ENCODE data around the gene CYP26A1.

CYP26A1 gene

GRCh38 chr10:93064874-93065660, 8.6 kb upstream of the CYP26A1 start:
- no peak for DNase-seq (ENCODE audit: low read depth)

- no peak for DNase-seq (ENCODE audit: low read depth)
Measured at GRCh38 chr10:93065675-93066543, 7.8 kb upstream of the CYP26A1 start.

- DNase-seq (ENCODE audit: low read depth): no peak
Measured at GRCh38 chr10:93066544-93066913, 7.2 kb upstream of the CYP26A1 start.

- DNase-seq (ENCODE audit: low read depth): no peak
Measured at GRCh38 chr10:93067443-93068365, 6.0 kb upstream of the CYP26A1 start.

- no peak for DNase-seq (ENCODE audit: low read depth)
Measured at GRCh38 chr10:93068411-93069244, 5.1 kb upstream of the CYP26A1 start.

- DNase-seq (ENCODE audit: low read depth): no peak
Measured at GRCh38 chr10:93069245-93069561, 4.5 kb upstream of the CYP26A1 start.

- DNase-seq (ENCODE audit: low read depth): no peak
Measured at GRCh38 chr10:93070378-93071176, 3.1 kb upstream of the CYP26A1 start.

GRCh38 chr10:93071177-93071472, 2.6 kb upstream of the CYP26A1 start:
- DNase-seq (ENCODE audit: low read depth): no peak

- no peak for DNase-seq (ENCODE audit: low read depth)
Measured at GRCh38 chr10:93071674-93072224, 1.9 kb upstream of the CYP26A1 start.

GRCh38 chr10:93072225-93072712, 1.4 kb upstream of the CYP26A1 start:
- no peak for DNase-seq (ENCODE audit: low read depth)

- no peak for DNase-seq (ENCODE audit: low read depth)
Measured at GRCh38 chr10:93072713-93073538, 767 bp upstream of the CYP26A1 start.

GRCh38 chr10:93074147-93074596, 479 bp downstream of the CYP26A1 start:
- no peak for DNase-seq (ENCODE audit: low read depth)

GRCh38 chr10:93074597-93075368, 1.1 kb downstream of the CYP26A1 start:
- DNase-seq (ENCODE audit: low read depth): no peak

- DNase-seq (ENCODE audit: low read depth): no peak
Measured at GRCh38 chr10:93075369-93076221, 1.9 kb downstream of the CYP26A1 start.

- no peak for DNase-seq (ENCODE audit: low read depth)
Measured at GRCh38 chr10:93076871-93077270, 3.2 kb downstream of the CYP26A1 start.

GRCh38 chr10:93077860-93078337, 4.2 kb downstream of the CYP26A1 start:
- DNase-seq (ENCODE audit: low read depth): no peak

GRCh38 chr10:93079663-93080349, 6.1 kb downstream of the CYP26A1 start:
- DNase-seq (ENCODE audit: low read depth): no peak

All from activated T-cell treated with anti-CD3 and anti-CD28 coated beads for 1 hour (primary cell).